GM10266 (cell line): ENCODE data around the gene PRKCA.
"Not testable (repeated sequence)": the region's sequence is repeated elsewhere in the genome, so short reads cannot be mapped to it uniquely, and the experiment has no call there.

Source experiments
- DNase-seq: peaks from one replicate; pipeline ENCODE4 v3.0.0; 2012; ENCODE audit errors: extremely low spot score
- TF ChIP-seq, protein P1 (sequence below): IDR thresholded peaks from 2 replicates; pipeline ENCODE4 v1.5.1; 2012; ENCODE audit warnings: mild to moderate bottlenecking, low read depth; ENCODE audit not compliant: control insufficient read depth, insufficient read depth; ENCODE audit errors: missing control alignments

PRKCA gene

DNA sequence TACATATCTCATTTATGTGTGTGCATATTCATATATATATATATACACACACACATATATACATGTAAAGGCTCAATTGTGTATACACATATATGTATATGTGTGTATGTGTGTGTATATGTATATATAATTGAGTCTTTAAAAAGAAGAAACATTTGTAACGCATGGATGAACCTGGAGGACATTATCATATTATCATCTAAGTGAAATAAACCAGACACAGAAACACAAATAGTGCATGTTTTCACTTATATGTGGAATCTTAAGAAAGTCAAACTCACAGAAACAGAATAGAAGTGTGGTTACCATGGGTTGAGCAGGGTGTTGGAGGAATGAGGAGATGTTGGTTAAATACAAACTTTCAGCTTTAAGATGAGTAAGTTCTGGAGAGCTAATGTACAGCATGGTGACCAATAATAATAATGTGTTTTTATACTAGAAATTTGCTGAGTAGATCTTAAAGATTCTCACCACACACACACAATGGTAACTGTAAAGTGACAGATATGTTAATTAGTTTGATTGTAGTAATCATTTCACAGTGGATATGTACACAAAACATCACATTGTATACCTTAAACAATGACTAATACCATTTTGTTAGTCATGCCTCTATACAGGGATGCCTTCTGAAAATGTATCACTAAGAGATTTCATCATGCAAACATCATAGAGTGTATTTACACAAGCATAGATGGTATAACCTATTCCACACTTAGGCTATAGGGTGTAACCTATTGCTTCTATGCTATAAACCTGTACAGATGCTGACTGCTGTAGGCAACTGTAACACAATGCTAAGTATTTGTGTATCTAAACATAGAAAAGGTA lies 399.9 kb downstream of the PRKCA start:
- DNase-seq = no peak
- TF ChIP-seq, protein P1, sequence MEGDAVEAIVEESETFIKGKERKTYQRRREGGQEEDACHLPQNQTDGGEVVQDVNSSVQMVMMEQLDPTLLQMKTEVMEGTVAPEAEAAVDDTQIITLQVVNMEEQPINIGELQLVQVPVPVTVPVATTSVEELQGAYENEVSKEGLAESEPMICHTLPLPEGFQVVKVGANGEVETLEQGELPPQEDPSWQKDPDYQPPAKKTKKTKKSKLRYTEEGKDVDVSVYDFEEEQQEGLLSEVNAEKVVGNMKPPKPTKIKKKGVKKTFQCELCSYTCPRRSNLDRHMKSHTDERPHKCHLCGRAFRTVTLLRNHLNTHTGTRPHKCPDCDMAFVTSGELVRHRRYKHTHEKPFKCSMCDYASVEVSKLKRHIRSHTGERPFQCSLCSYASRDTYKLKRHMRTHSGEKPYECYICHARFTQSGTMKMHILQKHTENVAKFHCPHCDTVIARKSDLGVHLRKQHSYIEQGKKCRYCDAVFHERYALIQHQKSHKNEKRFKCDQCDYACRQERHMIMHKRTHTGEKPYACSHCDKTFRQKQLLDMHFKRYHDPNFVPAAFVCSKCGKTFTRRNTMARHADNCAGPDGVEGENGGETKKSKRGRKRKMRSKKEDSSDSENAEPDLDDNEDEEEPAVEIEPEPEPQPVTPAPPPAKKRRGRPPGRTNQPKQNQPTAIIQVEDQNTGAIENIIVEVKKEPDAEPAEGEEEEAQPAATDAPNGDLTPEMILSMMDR = no peak

DNA sequence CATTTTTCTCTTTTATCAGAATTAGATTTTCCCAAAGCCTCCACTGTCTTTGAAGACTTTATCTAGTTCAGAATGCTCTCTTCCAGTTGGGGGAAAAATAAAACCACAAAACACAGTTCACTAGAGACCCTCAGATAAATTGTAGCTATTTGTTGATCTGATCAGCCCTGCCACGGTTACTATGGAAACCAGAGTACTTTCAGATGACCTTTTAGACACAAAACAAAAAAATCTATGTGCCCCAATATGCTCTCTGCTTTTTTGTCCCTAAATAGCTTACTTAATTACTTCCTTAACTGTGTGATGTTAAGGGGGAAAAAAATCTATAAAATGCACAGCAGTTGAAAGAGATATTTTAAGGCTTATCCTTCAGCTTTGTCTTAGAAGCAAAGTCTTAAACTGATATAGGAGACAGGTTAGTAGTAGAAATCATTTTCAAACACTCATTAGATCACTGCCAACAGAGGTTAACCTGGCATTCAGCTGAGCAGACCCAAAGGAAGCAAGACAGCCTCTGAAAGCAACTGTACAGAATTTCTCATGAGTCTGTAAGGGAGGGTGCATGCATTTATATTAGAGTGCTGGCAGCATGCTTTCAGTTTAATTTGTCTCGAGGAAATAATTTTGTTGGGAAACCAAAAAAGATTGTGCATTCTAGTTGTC lies 402.6 kb downstream of the PRKCA start:
- DNase-seq = no peak
- TF ChIP-seq, protein P1 = no peak

DNA sequence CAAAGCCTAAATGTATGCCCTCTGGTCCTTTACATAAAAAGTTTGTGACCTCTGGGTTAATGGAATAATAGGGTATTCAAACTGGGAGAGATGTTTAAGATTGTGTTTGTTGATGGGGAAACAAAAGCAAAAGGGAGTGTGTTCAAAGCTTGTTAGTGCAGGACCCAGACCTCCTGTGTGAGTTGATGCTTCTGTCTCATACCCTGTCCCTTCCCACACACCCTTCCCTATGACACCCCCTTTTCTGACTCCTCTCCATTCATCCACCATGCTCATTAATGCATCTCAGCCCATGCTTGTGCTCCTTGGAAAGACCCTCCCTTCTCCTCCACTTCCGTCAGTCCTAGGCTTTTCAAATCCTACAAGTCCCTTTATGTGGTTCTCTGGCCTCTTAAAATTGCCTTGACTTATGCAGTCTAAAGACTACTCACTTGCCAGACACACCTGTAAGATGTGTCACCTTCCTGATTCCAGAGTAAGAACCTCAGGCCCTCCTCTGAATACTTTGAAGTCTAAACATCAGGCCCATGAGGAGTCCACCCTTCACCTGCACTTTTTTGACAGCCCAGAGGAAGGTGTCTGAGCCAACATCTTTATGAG lies 404.5 kb downstream of the PRKCA start:
- no peak for DNase-seq
- TF ChIP-seq, protein P1 = no peak

DNA sequence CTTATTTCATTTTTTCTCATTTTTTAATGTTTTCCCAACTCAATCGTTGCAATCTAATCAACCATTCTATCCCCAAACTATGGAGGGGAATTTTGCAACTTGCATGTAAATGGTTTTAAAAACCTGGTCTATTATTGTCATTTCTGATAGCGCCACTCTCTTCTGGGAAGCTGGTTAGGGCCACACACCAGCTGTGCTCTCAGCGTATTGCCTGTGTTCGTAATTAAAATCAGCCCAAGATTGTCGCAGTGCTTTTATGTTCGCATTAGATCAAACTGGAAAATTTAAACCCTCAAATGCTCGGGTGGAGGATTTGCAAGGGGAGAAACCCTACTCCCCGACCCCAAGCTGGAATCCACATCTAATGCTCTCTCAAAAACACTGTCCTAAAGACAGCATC lies 409.0 kb downstream of the PRKCA start:
- TF ChIP-seq, protein P1 = no peak
- no peak for DNase-seq

DNA sequence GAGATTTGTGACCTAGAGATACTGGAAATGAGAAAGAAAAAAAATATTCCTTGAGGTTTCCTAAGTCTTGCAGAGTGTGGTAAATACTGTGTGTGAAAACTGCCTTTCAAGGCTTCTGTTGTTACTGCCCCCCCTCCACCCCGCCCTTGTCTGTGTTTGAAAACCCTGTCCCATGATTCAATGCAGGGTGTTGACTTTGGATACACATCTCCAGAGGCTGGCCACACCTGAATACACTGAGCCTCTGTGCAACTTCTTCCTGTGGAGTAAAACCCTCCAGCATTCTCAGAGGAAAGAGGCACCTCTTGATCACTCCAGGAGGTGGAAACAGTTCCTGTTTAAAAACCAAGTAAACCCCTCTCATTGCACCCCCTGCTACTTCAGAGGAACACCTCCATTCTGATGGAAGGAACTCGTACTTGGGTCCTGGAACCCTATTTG lies 409.5 kb downstream of the PRKCA start:
- TF ChIP-seq, protein P1 = no peak
- no peak for DNase-seq

DNA sequence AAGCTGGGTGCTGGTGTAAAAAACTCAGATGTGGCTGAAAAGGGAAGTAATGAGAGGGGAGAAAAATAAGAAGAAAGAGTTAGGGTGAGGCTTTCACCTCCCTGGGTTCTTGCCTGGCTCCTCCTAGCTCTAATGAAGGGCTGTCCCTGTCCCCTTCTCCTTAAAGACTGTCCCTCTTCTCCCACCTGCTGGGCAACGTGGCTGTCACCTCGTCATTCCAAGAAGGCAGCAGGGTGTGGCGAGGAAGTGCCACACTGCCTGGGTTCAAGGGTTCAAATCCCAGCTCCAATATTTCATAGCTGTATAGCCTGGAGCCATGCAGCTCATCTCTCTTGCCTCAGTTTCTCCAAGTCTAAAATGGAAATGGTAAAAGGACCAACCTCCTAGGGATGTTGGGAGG lies 410.0 kb downstream of the PRKCA start:
- no peak for DNase-seq
- TF ChIP-seq, protein P1 = no peak

DNA sequence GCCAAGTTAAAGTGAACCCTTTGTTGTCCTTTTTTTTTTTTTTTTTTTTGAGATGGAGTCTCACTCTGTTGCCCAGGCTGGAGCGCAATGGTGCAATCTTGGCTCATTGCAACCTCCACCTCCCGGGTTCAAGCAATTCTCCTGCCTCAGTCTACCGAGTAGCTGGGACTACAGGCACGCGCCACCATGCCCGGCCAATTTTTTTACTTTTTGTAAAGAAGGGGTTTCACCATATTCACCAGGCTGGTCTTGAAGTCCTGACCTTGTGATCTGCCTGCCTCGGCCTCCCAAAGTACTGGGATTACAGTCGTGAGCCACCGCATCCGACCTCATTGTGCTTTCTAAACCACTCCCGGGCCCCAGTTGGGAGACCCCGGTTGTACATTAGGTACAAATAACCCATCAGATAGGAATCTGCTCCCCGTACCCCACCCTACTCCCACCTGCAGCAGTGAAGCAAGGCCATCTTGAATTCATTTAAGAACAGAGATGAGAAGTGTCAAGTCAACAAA lies 410.7 kb downstream of the PRKCA start:
- DNase-seq = not testable (repeated sequence)
